Activated T-cell treated with anti-CD3 and anti-CD28 coated beads, Interleukin-2, amount 50 U/mL, for 48 hours (primary cell): ENCODE data around the gene ABHD14A.
"Not testable (repeated sequence)": the region's sequence is repeated elsewhere in the genome, so short reads cannot be mapped to it uniquely, and the experiment has no call there.

ENCODE experiments used
- DNase-seq, 2 experiments: peaks; one replicate each; pipeline ENCODE4 v3.0.0-alpha.2; 2020

ABHD14A gene

GRCh38 chr3:51974963-51975851, at the start of gene ABHD14A:
Gene ABHD14A (plus strand): TSS chr3:51975064. CDS start chr3:51975136, 72 bp downstream.
- DNase-seq, result peak; percentile 78 to 83

- no peak for DNase-seq
Measured at GRCh38 chr3:51927061-51927977, 47.5 kb upstream of the ABHD14A start.

GRCh38 chr3:51928438-51928837, 46.4 kb upstream of the ABHD14A start:
- no peak for DNase-seq

- DNase-seq, result not testable (repeated sequence)
Measured at GRCh38 chr3:51928981-51929380, 45.9 kb upstream of the ABHD14A start.

- no peak for DNase-seq
Measured at GRCh38 chr3:51929420-51930003, 45.4 kb upstream of the ABHD14A start.

GRCh38 chr3:51930439-51930838, 44.4 kb upstream of the ABHD14A start:
- no peak for DNase-seq

- DNase-seq, result no peak
Measured at GRCh38 chr3:51931756-51932155, 43.1 kb upstream of the ABHD14A start.

- no peak for DNase-seq
Measured at GRCh38 chr3:51932471-51933370, 42.1 kb upstream of the ABHD14A start.

- DNase-seq, result no peak
Measured at GRCh38 chr3:51933471-51934138, 41.3 kb upstream of the ABHD14A start.

- DNase-seq, result no peak
Measured at GRCh38 chr3:51934139-51934850, 40.6 kb upstream of the ABHD14A start.

- no peak for DNase-seq
Measured at GRCh38 chr3:51934991-51935885, 39.6 kb upstream of the ABHD14A start.

GRCh38 chr3:51935886-51936755, 38.7 kb upstream of the ABHD14A start:
- no peak for DNase-seq

- DNase-seq, result no peak
Measured at GRCh38 chr3:51937014-51937413, 37.9 kb upstream of the ABHD14A start.

GRCh38 chr3:51937611-51938450, 37.0 kb upstream of the ABHD14A start:
- DNase-seq, result peak in 1 of 2 experiments; percentile 10

- peak in 1 of 2 experiments; percentile 13 for DNase-seq
Measured at GRCh38 chr3:51938780-51939425, 36.0 kb upstream of the ABHD14A start.

- DNase-seq, result peak; percentile 13
Measured at GRCh38 chr3:51940648-51941462, 34.0 kb upstream of the ABHD14A start.
